Nephron progenitor cell (in vitro differentiated cells): ENCODE measurements around the gene PYY.
"Not testable (repeated sequence)": the region's sequence is repeated elsewhere in the genome, so short reads cannot be mapped to it uniquely, and the experiment has no call there.

Experiments
- DNase-seq: peaks from one replicate; pipeline ENCODE4 v3.0.0; 2021
- H3K27ac Mint-ChIP-seq: 2 replicates; pipeline ENCODE4 v1.8.0; 2021; ENCODE audit warnings: mild to moderate bottlenecking, moderate library complexity, mixed read lengths
- H3K27me3 Mint-ChIP-seq: 2 replicates; pipeline ENCODE4 v1.8.0; 2021; ENCODE audit warnings: mild to moderate bottlenecking, low read depth, mixed read lengths; ENCODE audit not compliant: poor library complexity
- H3K36me3 Mint-ChIP-seq: 2 replicates; pipeline ENCODE4 v1.8.0; 2021; ENCODE audit warnings: low read depth, mixed read lengths
- H3K4me1 Mint-ChIP-seq: 2 replicates; pipeline ENCODE4 v1.8.0; 2021; ENCODE audit warnings: mixed read lengths
- H3K4me3 Mint-ChIP-seq: 2 replicates; pipeline ENCODE4 v1.8.0; 2021; ENCODE audit warnings: mild to moderate bottlenecking, moderate library complexity, mixed read lengths
- H3K9me3 Mint-ChIP-seq: 2 replicates; pipeline ENCODE4 v1.8.0; 2021; ENCODE audit warnings: mild to moderate bottlenecking, moderate library complexity, mixed read lengths
- TF ChIP-seq, protein P1 (sequence below): fragments of 200-600 bp; sonication (generic); IDR thresholded peaks from 2 replicates; pipeline ENCODE4 v1.5.0; 2021; ENCODE audit warnings: antibody characterized with exemption

The PYY gene

DNA sequence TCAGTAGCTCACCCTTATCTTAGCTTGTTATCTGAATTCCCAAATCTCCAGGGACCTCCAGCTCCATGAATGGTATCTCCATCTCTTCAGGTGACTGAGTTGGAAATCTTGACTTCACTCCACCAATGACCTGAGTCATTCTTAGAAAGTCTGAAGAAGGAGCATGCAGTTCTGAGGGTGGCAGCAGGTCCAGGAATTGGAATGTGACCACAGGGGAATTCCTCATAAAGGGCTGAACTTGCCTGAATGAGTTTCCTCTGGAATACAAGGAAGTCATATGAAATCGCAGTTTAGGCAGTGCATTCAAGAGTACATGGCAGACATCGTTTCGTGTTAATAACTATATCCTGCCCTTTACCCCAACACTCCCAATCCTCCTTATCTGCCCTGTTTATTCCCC, 12.5 kb upstream of the PYY start:
- no peak for DNase-seq
- peaks cover 47% of the 10 kb centered on the region for H3K27me3 Mint-ChIP-seq
- H3K36me3 Mint-ChIP-seq = no peaks in the 10 kb centered on the region
- TF ChIP-seq, protein P1, sequence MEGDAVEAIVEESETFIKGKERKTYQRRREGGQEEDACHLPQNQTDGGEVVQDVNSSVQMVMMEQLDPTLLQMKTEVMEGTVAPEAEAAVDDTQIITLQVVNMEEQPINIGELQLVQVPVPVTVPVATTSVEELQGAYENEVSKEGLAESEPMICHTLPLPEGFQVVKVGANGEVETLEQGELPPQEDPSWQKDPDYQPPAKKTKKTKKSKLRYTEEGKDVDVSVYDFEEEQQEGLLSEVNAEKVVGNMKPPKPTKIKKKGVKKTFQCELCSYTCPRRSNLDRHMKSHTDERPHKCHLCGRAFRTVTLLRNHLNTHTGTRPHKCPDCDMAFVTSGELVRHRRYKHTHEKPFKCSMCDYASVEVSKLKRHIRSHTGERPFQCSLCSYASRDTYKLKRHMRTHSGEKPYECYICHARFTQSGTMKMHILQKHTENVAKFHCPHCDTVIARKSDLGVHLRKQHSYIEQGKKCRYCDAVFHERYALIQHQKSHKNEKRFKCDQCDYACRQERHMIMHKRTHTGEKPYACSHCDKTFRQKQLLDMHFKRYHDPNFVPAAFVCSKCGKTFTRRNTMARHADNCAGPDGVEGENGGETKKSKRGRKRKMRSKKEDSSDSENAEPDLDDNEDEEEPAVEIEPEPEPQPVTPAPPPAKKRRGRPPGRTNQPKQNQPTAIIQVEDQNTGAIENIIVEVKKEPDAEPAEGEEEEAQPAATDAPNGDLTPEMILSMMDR = no peak
- H3K4me3 Mint-ChIP-seq = no peak overlapping the region
- no peak overlapping the region for H3K27ac Mint-ChIP-seq
- H3K9me3 Mint-ChIP-seq = no peaks in the 10 kb centered on the region
- peaks cover 9% of the 10 kb centered on the region for H3K4me1 Mint-ChIP-seq

- TF ChIP-seq, protein P1 = no peak
- no peak for DNase-seq
- H3K27me3 Mint-ChIP-seq = peaks cover 37% of the 10 kb centered on the region
- no peak overlapping the region for H3K4me3 Mint-ChIP-seq
- H3K27ac Mint-ChIP-seq = no peak overlapping the region
- H3K36me3 Mint-ChIP-seq = no peaks in the 10 kb centered on the region
- peaks cover 2% of the 10 kb centered on the region for H3K4me1 Mint-ChIP-seq
- no peaks in the 10 kb centered on the region for H3K9me3 Mint-ChIP-seq
Measured at GRCh38 chr17:43962479-43962878, 8.7 kb upstream of the PYY start.

GRCh38 chr17:43961954-43962353, 8.2 kb upstream of the PYY start:
- Mint-ChIP-seq H3K4me1 (no peaks in the 10 kb centered on the region), H3K27me3 (peaks cover 38% of the 10 kb centered on the region), H3K27ac (no peak overlapping the region), H3K9me3 (no peaks in the 10 kb centered on the region), H3K4me3 (no peak overlapping the region), H3K36me3 (no peaks in the 10 kb centered on the region)
- TF ChIP-seq, protein P1 = no peak
- DNase-seq = no peak

- DNase-seq, H3K27ac Mint-ChIP-seq, H3K9me3 Mint-ChIP-seq, H3K36me3 Mint-ChIP-seq, H3K4me1 Mint-ChIP-seq, H3K4me3 Mint-ChIP-seq: not testable (repeated sequence)
- peaks cover 39% of the 10 kb centered on the region for H3K27me3 Mint-ChIP-seq
Measured at GRCh38 chr17:43961292-43961691, 7.6 kb upstream of the PYY start.

- H3K9me3 Mint-ChIP-seq = no peaks in the 10 kb centered on the region
- H3K27me3 Mint-ChIP-seq = peaks cover 50% of the 10 kb centered on the region
- TF ChIP-seq, protein P1 = no peak
- H3K4me1 Mint-ChIP-seq = no peaks in the 10 kb centered on the region
- no peak overlapping the region for H3K4me3 Mint-ChIP-seq
- DNase-seq = no peak
- no peak overlapping the region for H3K27ac Mint-ChIP-seq
- no peaks in the 10 kb centered on the region for H3K36me3 Mint-ChIP-seq
Measured at GRCh38 chr17:43958748-43959352, 5.1 kb upstream of the PYY start.

DNA sequence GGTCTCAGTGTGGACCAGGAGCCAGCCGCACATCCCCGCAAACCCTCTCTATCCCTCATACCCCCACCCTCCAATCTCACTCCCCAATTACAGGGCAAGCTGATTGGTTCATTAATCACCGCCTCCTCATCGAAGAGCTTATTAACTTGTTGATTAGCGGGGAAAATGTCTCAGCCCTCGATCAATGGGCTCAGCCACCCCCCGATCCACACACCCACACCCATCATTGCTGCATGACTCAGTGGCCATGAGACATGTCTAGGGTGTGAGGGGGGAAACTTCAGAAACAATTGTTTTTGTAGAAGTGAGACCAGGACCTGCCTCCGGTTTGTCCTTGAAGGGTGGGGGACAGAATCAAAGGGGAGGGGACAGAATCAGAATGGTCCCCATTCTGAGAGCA, 2.5 kb upstream of the PYY start:
- Mint-ChIP-seq H3K27me3 (peaks cover 56% of the 10 kb centered on the region), H3K36me3 (no peaks in the 10 kb centered on the region)

More for the DNA sequence above, 2.5 kb upstream of the PYY start:
- no peak for DNase-seq
- TF ChIP-seq, protein P1 = no peak
- H3K9me3 Mint-ChIP-seq = no peaks in the 10 kb centered on the region
- H3K4me3 Mint-ChIP-seq = no peak overlapping the region
- peaks cover 18% of the 10 kb centered on the region for H3K4me1 Mint-ChIP-seq
- H3K27ac Mint-ChIP-seq = no peak overlapping the region
